ENCODE results near the gene CLSTN3. TPM values are rescaled to one million over a fixed set of nuclear protein-coding genes. Genes with fewer than 3 reads are reported as not detected.

CLSTN3 gene
- polyA plus RNA-seq, 1 of the 3 experiments (the other 2 are of a cell fraction): 12.7 TPM

DNA sequence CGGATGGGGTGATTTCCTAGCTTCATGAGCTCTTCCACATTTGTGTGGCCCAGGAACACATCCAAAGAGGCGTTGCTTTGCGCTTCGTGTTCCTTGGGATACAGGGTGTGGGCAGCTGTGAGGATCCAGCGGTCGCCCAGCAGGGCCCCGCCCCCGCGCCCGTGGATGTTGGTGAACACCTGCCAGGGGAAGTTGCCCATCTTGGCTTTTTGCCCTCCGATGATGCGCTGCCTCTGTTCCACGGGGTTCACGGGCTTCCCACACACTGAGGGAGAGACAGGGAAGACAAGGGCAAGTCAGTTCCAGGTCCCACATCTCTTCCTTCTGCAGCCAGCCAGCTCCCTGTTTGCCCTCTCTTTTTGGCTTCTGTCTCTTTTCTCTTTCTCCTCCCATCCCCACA, 49.1 kb upstream of the CLSTN3 start:
- ChIA-PET CTCF (interaction anchor here (0.6 kb wide), 1 partner anchor 63 kb away, joined by 3 read pairs; the partner anchor contains the start of gene LPCAT3), POLR2A (no interaction called here)
- Histone ChIP-seq H3K36me3 (replicated peaks in 1 of 2; ENCODE audit: control insufficient read depth in 1 of 2, insufficient read depth in 2 of 2, low read length in 1 of 2) (no peaks in the 10 kb centered on the region), H3K4me2 (no peak overlapping the region), H3K27ac (ENCODE audit: low read depth in 2 of 2, low read length in 1 of 2) (no peak overlapping the region), H3K9ac (no peak overlapping the region), H3K9me3 (no peaks in the 10 kb centered on the region), H2AFZ (ENCODE audit: low read depth) (no peak overlapping the region), H3F3A (replicated peaks; ENCODE audit: insufficient read depth) (peaks cover 7% of the 10 kb centered on the region), H3K4me3 (ENCODE audit: low read depth in 2 of 2, low read length in 1 of 2) (no peak overlapping the region), H3K9me2 (no peaks in the 10 kb centered on the region), H3K79me2 (ENCODE audit: insufficient read depth) (no peaks in the 10 kb centered on the region), H3K27me3 (ENCODE audit: insufficient read depth) (no peaks in the 10 kb centered on the region), H3K4me1 (ENCODE audit: control insufficient read depth in 1 of 2, insufficient read depth in 2 of 2, low read depth in 1 of 2, low read length in 1 of 2) (peaks cover 0 to 3% of the 10 kb centered on the region in 2 experiments; a peak in 1 of 4 replicates), H4K20me1 (ENCODE audit: insufficient read depth) (no peaks in the 10 kb centered on the region)
- TF ChIP-seq RCOR1 (IDR thresholded peaks at IDR 0.05; ENCODE audit: low read length): no peak
- 64% methylated on average over 12 of the region's 14 CpGs for WGBS (ENCODE audit: low lambda C conversion rate)
- no peak for DNase-seq

DNA sequence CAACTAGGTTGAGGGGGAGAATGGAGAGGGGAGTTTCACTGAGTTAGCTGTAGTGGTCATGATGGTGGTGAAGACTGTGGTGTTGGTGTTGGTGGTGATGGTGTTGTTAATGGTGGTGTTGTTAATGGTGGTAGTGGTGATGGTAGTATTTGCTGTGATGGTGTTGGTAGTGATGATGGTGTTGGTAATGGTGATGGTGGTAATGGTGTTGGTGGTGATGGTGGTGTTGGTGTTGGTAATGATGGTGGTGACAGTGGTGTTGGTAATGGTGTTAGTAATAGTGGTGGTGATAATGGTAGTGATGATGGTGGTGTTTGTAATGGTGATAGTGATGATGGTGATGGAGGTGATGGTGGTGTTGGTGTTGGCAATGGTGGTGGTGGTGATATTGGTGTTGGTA, 47.0 kb upstream of the CLSTN3 start:
- peaks cover 0 to 3% of the 10 kb centered on the region in 2 experiments; a peak in 1 of 4 replicates for H3K4me1 ChIP-seq (ENCODE audit: control insufficient read depth in 1 of 2, insufficient read depth in 2 of 2, low read depth in 1 of 2, low read length in 1 of 2)
- no peaks in the 10 kb centered on the region for H3K9me3 ChIP-seq
- TF ChIP-seq TAF1 (IDR thresholded peaks at IDR 0.05; ENCODE audit: borderline replicate concordance, low read depth, low read length) (no peak), MEF2A (IDR thresholded peaks at IDR 0.05; ENCODE audit: borderline replicate concordance, low read depth) (no peak), SIN3A (IDR thresholded peaks at IDR 0.05; ENCODE audit: borderline replicate concordance, low read depth, low read length) (no peak), GATA2 (CRISPR knock-in tag; IDR thresholded peaks at IDR 0.05) (no peak), EZH2phosphoT487 (IDR thresholded peaks at IDR 0.05; ENCODE audit: borderline replicate concordance, low read depth) (no peak), MXI1 (IDR thresholded peaks at IDR 0.05; ENCODE audit: low read depth, low read length) (no peak), GABPA (IDR thresholded peaks at IDR 0.05; ENCODE audit: low read depth) (no peak), POLR2AphosphoS5 (IDR thresholded peaks at IDR 0.05; ENCODE audit: low read depth, low read length) (no peak), RXRA (IDR thresholded peaks at IDR 0.05; ENCODE audit: borderline replicate concordance, low read depth) (no peak), JUND (IDR thresholded peaks at IDR 0.05) (no peak)
- TF ChIP-seq, protein P1, sequence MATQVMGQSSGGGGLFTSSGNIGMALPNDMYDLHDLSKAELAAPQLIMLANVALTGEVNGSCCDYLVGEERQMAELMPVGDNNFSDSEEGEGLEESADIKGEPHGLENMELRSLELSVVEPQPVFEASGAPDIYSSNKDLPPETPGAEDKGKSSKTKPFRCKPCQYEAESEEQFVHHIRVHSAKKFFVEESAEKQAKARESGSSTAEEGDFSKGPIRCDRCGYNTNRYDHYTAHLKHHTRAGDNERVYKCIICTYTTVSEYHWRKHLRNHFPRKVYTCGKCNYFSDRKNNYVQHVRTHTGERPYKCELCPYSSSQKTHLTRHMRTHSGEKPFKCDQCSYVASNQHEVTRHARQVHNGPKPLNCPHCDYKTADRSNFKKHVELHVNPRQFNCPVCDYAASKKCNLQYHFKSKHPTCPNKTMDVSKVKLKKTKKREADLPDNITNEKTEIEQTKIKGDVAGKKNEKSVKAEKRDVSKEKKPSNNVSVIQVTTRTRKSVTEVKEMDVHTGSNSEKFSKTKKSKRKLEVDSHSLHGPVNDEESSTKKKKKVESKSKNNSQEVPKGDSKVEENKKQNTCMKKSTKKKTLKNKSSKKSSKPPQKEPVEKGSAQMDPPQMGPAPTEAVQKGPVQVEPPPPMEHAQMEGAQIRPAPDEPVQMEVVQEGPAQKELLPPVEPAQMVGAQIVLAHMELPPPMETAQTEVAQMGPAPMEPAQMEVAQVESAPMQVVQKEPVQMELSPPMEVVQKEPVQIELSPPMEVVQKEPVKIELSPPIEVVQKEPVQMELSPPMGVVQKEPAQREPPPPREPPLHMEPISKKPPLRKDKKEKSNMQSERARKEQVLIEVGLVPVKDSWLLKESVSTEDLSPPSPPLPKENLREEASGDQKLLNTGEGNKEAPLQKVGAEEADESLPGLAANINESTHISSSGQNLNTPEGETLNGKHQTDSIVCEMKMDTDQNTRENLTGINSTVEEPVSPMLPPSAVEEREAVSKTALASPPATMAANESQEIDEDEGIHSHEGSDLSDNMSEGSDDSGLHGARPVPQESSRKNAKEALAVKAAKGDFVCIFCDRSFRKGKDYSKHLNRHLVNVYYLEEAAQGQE (IDR thresholded peaks at IDR 0.05; ENCODE audit: low read depth, low read length): no peak
- TF ChIP-seq, protein P2, sequence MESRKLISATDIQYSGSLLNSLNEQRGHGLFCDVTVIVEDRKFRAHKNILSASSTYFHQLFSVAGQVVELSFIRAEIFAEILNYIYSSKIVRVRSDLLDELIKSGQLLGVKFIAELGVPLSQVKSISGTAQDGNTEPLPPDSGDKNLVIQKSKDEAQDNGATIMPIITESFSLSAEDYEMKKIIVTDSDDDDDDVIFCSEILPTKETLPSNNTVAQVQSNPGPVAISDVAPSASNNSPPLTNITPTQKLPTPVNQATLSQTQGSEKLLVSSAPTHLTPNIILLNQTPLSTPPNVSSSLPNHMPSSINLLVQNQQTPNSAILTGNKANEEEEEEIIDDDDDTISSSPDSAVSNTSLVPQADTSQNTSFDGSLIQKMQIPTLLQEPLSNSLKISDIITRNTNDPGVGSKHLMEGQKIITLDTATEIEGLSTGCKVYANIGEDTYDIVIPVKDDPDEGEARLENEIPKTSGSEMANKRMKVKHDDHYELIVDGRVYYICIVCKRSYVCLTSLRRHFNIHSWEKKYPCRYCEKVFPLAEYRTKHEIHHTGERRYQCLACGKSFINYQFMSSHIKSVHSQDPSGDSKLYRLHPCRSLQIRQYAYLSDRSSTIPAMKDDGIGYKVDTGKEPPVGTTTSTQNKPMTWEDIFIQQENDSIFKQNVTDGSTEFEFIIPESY (IDR thresholded peaks at IDR 0.05; ENCODE audit: borderline replicate concordance, low read depth): no peak
- TF ChIP-seq, protein P3, sequence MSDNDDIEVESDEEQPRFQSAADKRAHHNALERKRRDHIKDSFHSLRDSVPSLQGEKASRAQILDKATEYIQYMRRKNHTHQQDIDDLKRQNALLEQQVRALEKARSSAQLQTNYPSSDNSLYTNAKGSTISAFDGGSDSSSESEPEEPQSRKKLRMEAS (IDR thresholded peaks at IDR 0.05; ENCODE audit: low read depth): no peak
- ChIA-PET CTCF (interaction anchor here (1.3 kb wide), 1 partner anchor 10 kb away, joined by 4 read pairs; the partner anchor contains the start of gene C1R), POLR2A (no interaction called here)
- no peak overlapping the region for H3K4me3 ChIP-seq (ENCODE audit: low read depth in 2 of 2, low read length in 1 of 2)
- H3K27me3 ChIP-seq (ENCODE audit: insufficient read depth): no peaks in the 10 kb centered on the region
- no peak overlapping the region for H3K9ac ChIP-seq
- H3K4me2 ChIP-seq: no peak overlapping the region
- DNase-seq: no peak
- H4K20me1 ChIP-seq (ENCODE audit: insufficient read depth): no peaks in the 10 kb centered on the region
- no peaks in the 10 kb centered on the region for H3K79me2 ChIP-seq (ENCODE audit: insufficient read depth)
- no peak overlapping the region for H2AFZ ChIP-seq (ENCODE audit: low read depth)
- no peaks in the 10 kb centered on the region for H3K9me2 ChIP-seq
- no peak overlapping the region for H3K27ac ChIP-seq (ENCODE audit: low read depth in 2 of 2, low read length in 1 of 2)
- H3K36me3 ChIP-seq (replicated peaks in 1 of 2; ENCODE audit: control insufficient read depth in 1 of 2, insufficient read depth in 2 of 2, low read length in 1 of 2): no peaks in the 10 kb centered on the region
- H3F3A ChIP-seq (replicated peaks; ENCODE audit: insufficient read depth): peaks cover 7% of the 10 kb centered on the region

Data from SK-N-SH (cell line).